Kidney (tissue), 14 donors: ENCODE data around the gene KNL1. TPM values are rescaled to one million over a fixed set of nuclear protein-coding genes. Genes with fewer than 3 reads are reported as not detected.

ENCODE experiments used
- DNase-seq, 5 donors: peaks; one replicate each; pipeline ENCODE4 v3.0.0-alpha.2; 2013 to 2020
- FAIRE-seq: peaks from 2 replicates; lab custom pipeline; 2012; peaks lifted over from hg19 to GRCh38; lab: Jason Lieb, UNC
- H3K27ac ChIP-seq, 2 donors: one replicate each; pipeline ENCODE4 v1.7.0; 2013; ENCODE audit warnings: low read depth in 2 of 2, low read length in 2 of 2, inconsistent platforms in 1 of 2
- H3K27me3 ChIP-seq: one replicate; pipeline ENCODE4 v1.7.1; 2013; ENCODE audit warnings: low read length, inconsistent platforms; ENCODE audit not compliant: control insufficient read depth, insufficient read depth
- H3K36me3 ChIP-seq, 3 donors: one replicate each; pipeline versions ENCODE4 v1.7.0 to v1.7.1; 2013; ENCODE audit warnings: low read length in 3 of 3, control low read depth in 1 of 3, inconsistent platforms in 1 of 3; ENCODE audit not compliant: insufficient read depth in 3 of 3, control insufficient read depth in 2 of 3
- H3K4me1 ChIP-seq, 3 donors: one replicate each; pipeline versions ENCODE4 v1.7.0 to v1.7.1; 2013; ENCODE audit warnings: low read length in 3 of 3, inconsistent platforms in 1 of 3, low read depth in 1 of 3; ENCODE audit not compliant: control insufficient read depth in 2 of 3, insufficient read depth in 2 of 3
- H3K4me3 ChIP-seq, 3 donors: one replicate each; pipeline versions ENCODE4 v1.7.0 to v1.8.1; 2013; ENCODE audit warnings: low read length in 3 of 3, control low read depth in 1 of 3, inconsistent platforms in 1 of 3
- H3K9ac ChIP-seq, 3 donors: one replicate each; pipeline versions ENCODE4 v1.7.0 to v1.7.1; 2013; ENCODE audit warnings: low read length in 3 of 3, control low read depth in 1 of 3, inconsistent platforms in 1 of 3
- H3K9me3 ChIP-seq, 3 donors: one replicate each; pipeline versions ENCODE4 v1.7.0 to v1.7.1; 2013; ENCODE audit warnings: low read length in 3 of 3, control low read depth in 1 of 3, inconsistent platforms in 1 of 3; ENCODE audit not compliant: control insufficient read depth in 2 of 3, insufficient read depth in 1 of 3
- CTCF ChIP-seq: IDR thresholded peaks from 3 replicates; pipeline ENCODE4 v1.5.1; 2012; ENCODE audit warnings: mild to moderate bottlenecking, moderate library complexity, borderline replicate concordance; ENCODE audit not compliant: insufficient read depth; ENCODE audit errors: extremely low read depth
- intact Hi-C: fragments of 100-400 bp; cut with DNase I; formaldehyde crosslinking; loops from one replicate; pipeline ENCODE4 v1.11.1; 2022
- polyA plus RNA-seq: library from polyadenylated mRNA; stranded (reverse); fragments of 350-450 nt; fragmentation: Illumina TruSeq; extraction: RNeasy Lipid Tissue Mini Kit (QIAGEN cat#74804); gene quantifications from one replicate; pipeline ENCODE4 v1.2.3, GENCODE V29; 2014; ENCODE audit warnings: low read depth, low replicate concordance; ENCODE audit not compliant: insufficient read depth
- total RNA-seq: library from RNA; stranded (reverse); fragmentation: NEBNext Ultra II Directional; extraction: Animal tissue kit (Norgen Biotek cat#: 25700); gene quantifications from one replicate; pipeline ENCODE4 v1.2.1, GENCODE V29; 2021
- donor health status: control.
- donor health status: control.
- donor health status: control.
- donor health status: control.
- donor health status: control.
- donor health status: DM: yes; HTN: yes; CAD: no.
- donor health status: Normal renal cell carcinoma (clear cell type).

KNL1 gene
- total and polyA plus RNA-seq, 2 donors from 2014 or later: 1.1 to 2.5 TPM

- Histone ChIP-seq H3K9ac (no peak overlapping the region), H3K36me3 (no peaks in the 10 kb centered on the region), H3K4me3 (no peak overlapping the region), H3K27me3 (no peaks in the 10 kb centered on the region), H3K4me1 (no peaks in the 10 kb centered on the region), H3K27ac (no peak overlapping the region), H3K9me3 (no peaks in the 10 kb centered on the region)
- no peak for TF ChIP-seq CTCF
- no peak for FAIRE-seq
- no peak for DNase-seq
- intact Hi-C loops: no loop called here
Observed at GRCh38 chr15:40597024-40597423, 3.0 kb downstream of the KNL1 start.

DNA sequence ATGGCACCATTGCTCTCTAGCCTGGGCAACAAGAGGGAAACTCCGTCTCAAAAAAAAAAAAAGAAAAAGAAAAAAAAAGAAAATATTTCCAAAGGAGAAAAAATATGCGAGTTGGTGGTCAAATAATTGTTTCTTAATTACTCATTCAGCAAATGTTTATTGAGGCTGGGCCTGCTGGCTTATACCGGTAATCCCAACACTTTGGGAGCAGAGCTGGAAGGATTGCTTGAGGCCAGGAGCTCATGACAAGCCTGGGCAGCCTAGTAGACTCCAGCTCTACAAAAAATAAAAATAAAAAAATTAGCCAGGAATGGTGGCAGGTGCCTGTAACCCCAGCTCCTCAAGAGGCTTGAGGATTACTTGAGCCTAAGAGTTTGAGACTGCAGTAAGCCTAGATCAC is 4.1 kb downstream of the KNL1 start:
- FAIRE-seq (no peak), DNase-seq (no peak)
- no peak overlapping the region for H3K9ac ChIP-seq
- H3K36me3 ChIP-seq: no peaks in the 10 kb centered on the region
- intact Hi-C loops: no loop called here
- TF ChIP-seq CTCF: no peak
- no peak overlapping the region for H3K4me3 ChIP-seq
- no peak overlapping the region for H3K27ac ChIP-seq
- H3K9me3 ChIP-seq: no peaks in the 10 kb centered on the region
- H3K27me3 ChIP-seq: no peaks in the 10 kb centered on the region
- H3K4me1 ChIP-seq: no peaks in the 10 kb centered on the region

GRCh38 chr15:40598672-40599071 is 4.6 kb downstream of the KNL1 start:
- no peak overlapping the region for H3K4me3 ChIP-seq
- H3K27ac ChIP-seq: no peak overlapping the region
- no peaks in the 10 kb centered on the region for H3K36me3 ChIP-seq
- no peaks in the 10 kb centered on the region for H3K4me1 ChIP-seq
- DNase-seq (no peak), FAIRE-seq (no peak)
- no peaks in the 10 kb centered on the region for H3K9me3 ChIP-seq
- H3K9ac ChIP-seq: no peak overlapping the region
- H3K27me3 ChIP-seq: no peaks in the 10 kb centered on the region
- intact Hi-C loops: no loop called here
- no peak for TF ChIP-seq CTCF

- no peaks in the 10 kb centered on the region for H3K36me3 ChIP-seq
- intact Hi-C loops: no loop called here
- no peak for FAIRE-seq
- no peaks in the 10 kb centered on the region for H3K27me3 ChIP-seq
- no peak for TF ChIP-seq CTCF
- H3K27ac ChIP-seq: no peak overlapping the region
- DNase-seq: no peak
- H3K4me3 ChIP-seq: no peak overlapping the region
- H3K9me3 ChIP-seq: no peaks in the 10 kb centered on the region
- H3K9ac ChIP-seq: no peak overlapping the region
- no peaks in the 10 kb centered on the region for H3K4me1 ChIP-seq
Observed at GRCh38 chr15:40600956-40601355, 6.9 kb downstream of the KNL1 start.
